Measurements from ENCODE around the gene TUNAR.
"Not testable (repeated sequence)": the region's sequence is repeated elsewhere in the genome, so short reads cannot be mapped to it uniquely, and the experiment has no call there.

Gene TUNAR

GRCh38 chr14:95958105-95958504 is 81.5 kb downstream of the TUNAR start:
- H3K4me1 ChIP-seq: peaks cover 15% of the 10 kb centered on the region
- H3K27ac ChIP-seq: no peak overlapping the region
- no peaks in the 10 kb centered on the region for H3K27me3 ChIP-seq (ENCODE audit: control insufficient read depth, insufficient read depth, low read length)
- no peak overlapping the region for H3K4me3 ChIP-seq (ENCODE audit: low read depth, low read length)
- H3K9me3 ChIP-seq (ENCODE audit: control insufficient read depth, low read length): no peaks in the 10 kb centered on the region
- H3K79me2 ChIP-seq: no peaks in the 10 kb centered on the region
- H3K9ac ChIP-seq: no peak overlapping the region
- no peaks in the 10 kb centered on the region for H3K36me3 ChIP-seq (ENCODE audit: control insufficient read depth, insufficient read depth, low read length)
- H3K4me2 ChIP-seq (ENCODE audit: low read length): no peak overlapping the region
- no peak overlapping the region for H2AFZ ChIP-seq
- TF ChIP-seq CTCF (IDR thresholded peaks at IDR 0.05): no peak

DNA sequence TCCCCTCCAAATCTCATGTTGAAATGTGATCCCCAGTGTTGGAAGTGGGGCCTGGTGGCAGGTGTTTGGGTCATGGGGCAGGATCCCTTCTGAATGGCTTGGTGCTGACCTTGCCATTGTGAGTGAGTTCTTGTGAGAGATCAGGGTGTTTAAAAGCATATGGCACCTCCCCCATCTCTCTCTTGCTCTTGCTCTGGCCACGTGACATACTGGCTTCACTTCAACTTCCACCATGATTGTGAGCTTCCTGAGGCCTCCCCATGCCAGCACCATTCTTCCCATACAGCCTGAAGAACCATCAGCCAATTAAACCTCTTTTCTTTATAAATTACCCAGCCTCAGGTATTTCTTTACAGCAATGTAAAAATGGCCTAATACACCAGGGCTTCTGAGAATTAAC is 82.7 kb downstream of the TUNAR start:
- Histone ChIP-seq H3K4me3 (ENCODE audit: low read depth, low read length) (no peak overlapping the region), H3K36me3 (ENCODE audit: control insufficient read depth, insufficient read depth, low read length) (no peaks in the 10 kb centered on the region), H3K79me2 (no peaks in the 10 kb centered on the region), H3K27ac (no peak overlapping the region), H3K4me1 (peaks cover 15% of the 10 kb centered on the region), H3K9ac (no peak overlapping the region), H3K4me2 (ENCODE audit: low read length) (no peak overlapping the region), H2AFZ (no peak overlapping the region), H3K9me3 (ENCODE audit: control insufficient read depth, low read length) (no peaks in the 10 kb centered on the region), H3K27me3 (ENCODE audit: control insufficient read depth, insufficient read depth, low read length) (no peaks in the 10 kb centered on the region)
- no peak for TF ChIP-seq CTCF (IDR thresholded peaks at IDR 0.05)

GRCh38 chr14:95961481-95961880 is 84.8 kb downstream of the TUNAR start:
- Histone ChIP-seq H3K9me3 (ENCODE audit: control insufficient read depth, low read length) (no peaks in the 10 kb centered on the region), H3K27me3 (ENCODE audit: control insufficient read depth, insufficient read depth, low read length) (no peaks in the 10 kb centered on the region), H3K4me3 (ENCODE audit: low read depth, low read length) (no peak overlapping the region), H2AFZ (no peak overlapping the region), H3K4me2 (ENCODE audit: low read length) (no peak overlapping the region), H3K27ac (no peak overlapping the region), H3K9ac (no peak overlapping the region), H3K4me1 (peaks cover 9% of the 10 kb centered on the region), H3K79me2 (no peaks in the 10 kb centered on the region), H3K36me3 (ENCODE audit: control insufficient read depth, insufficient read depth, low read length) (no peaks in the 10 kb centered on the region)
- TF ChIP-seq CTCF (IDR thresholded peaks at IDR 0.05): no peak

GRCh38 chr14:95964901-95965300 is 88.3 kb downstream of the TUNAR start:
- Histone ChIP-seq H3K79me2 (no peaks in the 10 kb centered on the region), H3K4me3 (ENCODE audit: low read depth, low read length) (no peak overlapping the region), H3K27ac (no peak overlapping the region), H3K4me2 (ENCODE audit: low read length) (no peak overlapping the region), H3K9ac (no peak overlapping the region), H3K27me3 (ENCODE audit: control insufficient read depth, insufficient read depth, low read length) (no peaks in the 10 kb centered on the region), H2AFZ (peak overlapping the region; percentile 35), H3K36me3 (ENCODE audit: control insufficient read depth, insufficient read depth, low read length) (no peaks in the 10 kb centered on the region), H3K4me1 (no peaks in the 10 kb centered on the region), H3K9me3 (ENCODE audit: control insufficient read depth, low read length) (no peaks in the 10 kb centered on the region)
- no peak for TF ChIP-seq CTCF (IDR thresholded peaks at IDR 0.05)

- H3K36me3 ChIP-seq (ENCODE audit: control insufficient read depth, insufficient read depth, low read length): not testable (repeated sequence)
Measured at GRCh38 chr14:95968048-95968447, 91.4 kb downstream of the TUNAR start.

More at GRCh38 chr14:95968048-95968447, 91.4 kb downstream of the TUNAR start:
- H3K4me1 ChIP-seq; H3K4me2 ChIP-seq (ENCODE audit: low read length); H3K4me3 ChIP-seq (ENCODE audit: low read depth, low read length); H2AFZ ChIP-seq; H3K27me3 ChIP-seq (ENCODE audit: control insufficient read depth, insufficient read depth, low read length); H3K9ac ChIP-seq; H3K27ac ChIP-seq; H3K9me3 ChIP-seq (ENCODE audit: control insufficient read depth, low read length); H3K79me2 ChIP-seq: not testable (repeated sequence)
